GM12878 (cell line): Measurements from ENCODE around the gene MAB21L3. TPM values are rescaled to one million over a fixed set of nuclear protein-coding genes. Genes with fewer than 3 reads are reported as not detected.

ENCODE experiments used
- ATAC-seq: fragments of 200-7000 bp; cut with Tn5 transposase; 3 replicates; pipeline ENCODE4 v1.9.1; 2020; ENCODE audit warnings: mild to moderate bottlenecking, moderate library complexity
- BruUV-seq: library from RNA; stranded (reverse); fragments of 400-500 nt; replicated peaks from 2 replicates; lab custom pipeline; 2021; lab: Mats Ljungman, UMichigan
- CTCF ChIA-PET: fragments of 300-600 bp; sonication (Branson Sonifier 250); formaldehyde crosslinking; extraction: SDS; loops from one replicate; lab custom pipeline; 2021; ENCODE audit warnings: inconsistent platforms; lab: Yijun Ruan, JAX
- POLR2A ChIA-PET: fragments of 350-600 bp; formaldehyde crosslinking; extraction: SDS; loops from one replicate; lab custom pipeline; 2021; ENCODE audit warnings: inconsistent platforms; lab: Charles Lee
- RAD21 ChIA-PET: fragments of 300-600 bp; sonication (Branson Sonifier 250); formaldehyde crosslinking; loops from one replicate; lab custom pipeline; 2023; ENCODE audit warnings: antibody characterized with exemption; ENCODE audit not compliant: unreplicated experiment; lab: Charles Lee
- SMC1A ChIA-PET: fragments of 300-600 bp; sonication (Branson Sonifier 250); formaldehyde crosslinking; loops from one replicate; lab custom pipeline; 2023; ENCODE audit not compliant: unreplicated experiment, uncharacterized antibody; lab: Charles Lee
- DNase-seq: peaks from one replicate; pipeline ENCODE4 v3.0.0-alpha.2; 2011; ENCODE audit warnings: low read depth, low spot score
- FAIRE-seq: peaks from 3 replicates; lab custom pipeline; 2011; peaks lifted over from hg19 to GRCh38; lab: Jason Lieb, UNC
- H2AFZ ChIP-seq: 2 replicates; pipeline ENCODE4 v1.6.0; 2011; ENCODE audit warnings: low read depth, low read length, control low read depth; ENCODE audit not compliant: control insufficient read depth
- H3K27ac ChIP-seq: 2 replicates; pipeline ENCODE4 v1.5.1; 2011; ENCODE audit warnings: control low read depth; ENCODE audit not compliant: control insufficient read depth, insufficient read depth
- H3K27me3 ChIP-seq, 2 experiments: replicated peaks in 1 of 2; 2 replicates each; pipeline versions ENCODE4 v1.6.0 to v1.6.1; 2011; ENCODE audit warnings: low read length in 1 of 2; ENCODE audit not compliant: control insufficient read depth in 2 of 2, insufficient read depth in 2 of 2
- H3K36me3 ChIP-seq, 2 experiments: 2 replicates each; pipeline ENCODE4 v1.5.1; 2011; ENCODE audit warnings: low read length in 1 of 2; ENCODE audit not compliant: control insufficient read depth in 2 of 2, insufficient read depth in 2 of 2
- H3K4me1 ChIP-seq: 2 replicates; pipeline ENCODE4 v1.6.1; 2011; ENCODE audit warnings: mild to moderate bottlenecking, low read length, moderate library complexity, mixed read lengths; ENCODE audit not compliant: control insufficient read depth, insufficient read depth
- H3K4me2 ChIP-seq: 2 replicates; pipeline ENCODE4 v1.6.0; 2011; ENCODE audit warnings: control low read depth; ENCODE audit not compliant: control insufficient read depth, insufficient read depth
- H3K4me3 ChIP-seq: fragments of 200-600 bp; sonication (generic); 2 replicates; pipeline ENCODE4 v1.5.1; 2016
- H3K79me2 ChIP-seq: 2 replicates; pipeline ENCODE4 v1.6.0; 2011; ENCODE audit warnings: low read length; ENCODE audit not compliant: control insufficient read depth, insufficient read depth
- H3K9ac ChIP-seq: 2 replicates; pipeline ENCODE4 v1.8.0; 2011; ENCODE audit warnings: low read length, control low read depth, mixed read lengths; ENCODE audit not compliant: control insufficient read depth, insufficient read depth
- H3K9me3 ChIP-seq: replicated peaks from 3 replicates; pipeline ENCODE4 v1.5.1; 2011; ENCODE audit warnings: mild to moderate bottlenecking, low read length; ENCODE audit not compliant: control insufficient read depth, insufficient read depth
- H4K20me1 ChIP-seq: 2 replicates; pipeline ENCODE4 v1.6.0; 2011; ENCODE audit not compliant: control insufficient read depth, insufficient read depth
- BACH1 ChIP-seq: fragments of 450-650 bp; IDR thresholded peaks from 2 replicates; pipeline ENCODE4 v1.6.1; 2017; ENCODE audit warnings: mild to moderate bottlenecking, borderline replicate concordance
- CHD1 ChIP-seq: IDR thresholded peaks from 2 replicates; pipeline ENCODE4 v1.6.1; 2012; ENCODE audit warnings: low read depth, low read length, improper control_type of control experiment
- CREB1 ChIP-seq: IDR thresholded peaks from 2 replicates; pipeline ENCODE4 v1.6.1; 2012; ENCODE audit warnings: low read depth, mild to moderate bottlenecking, inconsistent platforms
- CREM ChIP-seq: IDR thresholded peaks from 2 replicates; pipeline ENCODE4 v1.6.1; 2014; ENCODE audit warnings: antibody characterized with exemption, low read depth
- DPF2 ChIP-seq: fragments of 450-650 bp; IDR thresholded peaks from 2 replicates; pipeline ENCODE4 v1.6.1; 2017; ENCODE audit warnings: mild to moderate bottlenecking
- ESRRA ChIP-seq: IDR thresholded peaks from 2 replicates; pipeline ENCODE4 v1.6.1; 2012; ENCODE audit warnings: mild to moderate bottlenecking, low read length, improper control_type of control experiment
- SP1 ChIP-seq: IDR thresholded peaks from one replicate; pipeline ENCODE4 v1.6.1; 2011; ENCODE audit warnings: low read depth, low read length
- WGBS: methylation state at CpG from one replicate; pipeline ENCODE4 v1.1.6; 2016; ENCODE audit warnings: low lambda C conversion rate; ENCODE audit not compliant: insufficient replicate concordance, insufficient coverage; ENCODE audit errors: missing lambda C conversion rate; 5-methylcytosine and 5-hydroxymethylcytosine counted together
- in situ Hi-C: fragments of 300-500 bp; cut with MboI; formaldehyde crosslinking; loops from 9 replicates; pipeline ENCODE4 v1.14.3; 2018; ENCODE audit warnings: mixed read lengths
- intact Hi-C: fragments of 100-400 bp; cut with micrococcal nuclease; formaldehyde crosslinking; loops from one replicate; pipeline ENCODE4 v1.14.2; 2022; ENCODE audit not compliant: unreplicated experiment
- polyA plus RNA-seq, 11 experiments: library from polyadenylated mRNA; depleted of rRNA in 4 of 11; unstranded in 6 of 11; stranded (reverse) in 5 of 11; fragments of >200 nt; fragmentation: Nextera tagmentation in 4 of 11; fragmentation: Illumina TruSeq in 1 of 11; extraction: Ambion mirVana in 4 of 11; extraction: Trizol in 1 of 11; gene quantifications; 1 replicate in 1 of 11; 2 replicates in 10 of 11; pipeline versions ENCODE4 v1.2.1 to v1.2.3, GENCODE V29; 2011 to 2016; ENCODE audit warnings: inconsistent platforms in 2 of 11, missing spikeins in 2 of 11, low read depth in 1 of 11
- total RNA-seq, 4 experiments: library from RNA; depleted of rRNA in 3 of 4; stranded (reverse); fragments of >200 nt in 3 of 4; fragmentation: Illumina TruSeq in 1 of 4; extraction: Trizol in 1 of 4; gene quantifications; 2 replicates each; pipeline versions ENCODE4 v1.2.1 to v1.2.3, GENCODE V29; 2013 to 2021
- TF ChIP-seq, protein P1 (sequence below): fragments of 450-650 bp; IDR thresholded peaks from 2 replicates; pipeline ENCODE4 v1.6.1; 2017; ENCODE audit warnings: mild to moderate bottlenecking
- TF ChIP-seq, protein P2 (sequence below): fragments of 450-650 bp; IDR thresholded peaks from 2 replicates; pipeline ENCODE4 v1.6.1; 2017; ENCODE audit warnings: borderline replicate concordance

The MAB21L3 gene
- total and polyA plus RNA-seq, 10 of the 15 experiments (the other 5 are each of a cell fraction or from before 2014, with no cell fraction given): 0.18 to 18.6 (median 1.3) TPM

DNA sequence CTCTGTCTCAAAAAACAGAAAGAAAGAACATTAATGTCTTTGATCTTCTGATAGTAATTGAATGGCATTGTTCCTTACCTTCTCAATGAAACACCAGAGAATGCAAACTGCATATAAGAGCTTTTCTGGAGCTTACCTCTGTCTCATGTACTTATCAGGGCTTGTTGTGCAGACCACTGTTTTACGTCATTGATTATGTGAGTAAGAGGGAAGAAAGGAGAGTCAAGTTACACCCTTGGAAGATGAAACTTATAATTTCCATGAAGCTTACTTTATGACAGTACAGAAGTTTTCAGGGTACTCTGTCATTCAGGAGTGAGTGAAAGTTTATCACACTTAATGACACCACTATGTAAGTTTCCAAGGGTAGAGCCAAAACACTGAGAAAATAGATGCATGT lies 49.0 kb upstream of the MAB21L3 start:
- POLR2A ChIA-PET: no interaction called here
- ATAC-seq (no peak), DNase-seq (no peak), FAIRE-seq (no peak)
- 88% methylated on average over 1 of the region's 1 CpG for WGBS
- in situ Hi-C loops: no loop called here
- H3K36me3 ChIP-seq: no peaks in the 10 kb centered on the region
- no peaks in the 10 kb centered on the region for H3K4me1 ChIP-seq
- H3K79me2 ChIP-seq: no peaks in the 10 kb centered on the region
- H2AFZ ChIP-seq: no peak overlapping the region
- H3K4me2 ChIP-seq: no peak overlapping the region
- no peaks in the 10 kb centered on the region for H4K20me1 ChIP-seq
- no peak for TF ChIP-seq CREM
- no peak for TF ChIP-seq CREB1
- TF ChIP-seq, protein P1, sequence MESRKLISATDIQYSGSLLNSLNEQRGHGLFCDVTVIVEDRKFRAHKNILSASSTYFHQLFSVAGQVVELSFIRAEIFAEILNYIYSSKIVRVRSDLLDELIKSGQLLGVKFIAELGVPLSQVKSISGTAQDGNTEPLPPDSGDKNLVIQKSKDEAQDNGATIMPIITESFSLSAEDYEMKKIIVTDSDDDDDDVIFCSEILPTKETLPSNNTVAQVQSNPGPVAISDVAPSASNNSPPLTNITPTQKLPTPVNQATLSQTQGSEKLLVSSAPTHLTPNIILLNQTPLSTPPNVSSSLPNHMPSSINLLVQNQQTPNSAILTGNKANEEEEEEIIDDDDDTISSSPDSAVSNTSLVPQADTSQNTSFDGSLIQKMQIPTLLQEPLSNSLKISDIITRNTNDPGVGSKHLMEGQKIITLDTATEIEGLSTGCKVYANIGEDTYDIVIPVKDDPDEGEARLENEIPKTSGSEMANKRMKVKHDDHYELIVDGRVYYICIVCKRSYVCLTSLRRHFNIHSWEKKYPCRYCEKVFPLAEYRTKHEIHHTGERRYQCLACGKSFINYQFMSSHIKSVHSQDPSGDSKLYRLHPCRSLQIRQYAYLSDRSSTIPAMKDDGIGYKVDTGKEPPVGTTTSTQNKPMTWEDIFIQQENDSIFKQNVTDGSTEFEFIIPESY: no peak
- no peak for TF ChIP-seq BACH1
- no peak for TF ChIP-seq SP1
- no peak for TF ChIP-seq DPF2
- no peak for TF ChIP-seq ESRRA
- TF ChIP-seq, protein P2, sequence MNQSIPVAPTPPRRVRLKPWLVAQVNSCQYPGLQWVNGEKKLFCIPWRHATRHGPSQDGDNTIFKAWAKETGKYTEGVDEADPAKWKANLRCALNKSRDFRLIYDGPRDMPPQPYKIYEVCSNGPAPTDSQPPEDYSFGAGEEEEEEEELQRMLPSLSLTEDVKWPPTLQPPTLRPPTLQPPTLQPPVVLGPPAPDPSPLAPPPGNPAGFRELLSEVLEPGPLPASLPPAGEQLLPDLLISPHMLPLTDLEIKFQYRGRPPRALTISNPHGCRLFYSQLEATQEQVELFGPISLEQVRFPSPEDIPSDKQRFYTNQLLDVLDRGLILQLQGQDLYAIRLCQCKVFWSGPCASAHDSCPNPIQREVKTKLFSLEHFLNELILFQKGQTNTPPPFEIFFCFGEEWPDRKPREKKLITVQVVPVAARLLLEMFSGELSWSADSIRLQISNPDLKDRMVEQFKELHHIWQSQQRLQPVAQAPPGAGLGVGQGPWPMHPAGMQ: no peak
- no peak for TF ChIP-seq CHD1
- no peak overlapping the region for H3K4me3 ChIP-seq
- SMC1A ChIA-PET: no interaction called here
- CTCF ChIA-PET: no interaction called here
- intact Hi-C loops: no loop called here
- H3K27me3 ChIP-seq: no peaks in the 10 kb centered on the region
- no peaks in the 10 kb centered on the region; the same call in 2 of the 3 replicates for H3K9me3 ChIP-seq
- no peak overlapping the region for H3K27ac ChIP-seq
- BruUV-seq: no TSS peak
- no peak overlapping the region for H3K9ac ChIP-seq
- RAD21 ChIA-PET: no interaction called here
